Hepatic stellate cell (primary cell): ENCODE measurements around the gene ELOVL1.
"Not testable (repeated sequence)": the region's sequence is repeated elsewhere in the genome, so short reads cannot be mapped to it uniquely, and the experiment has no call there.

ENCODE experiments used
- DNase-seq: peaks from one replicate; pipeline ENCODE4 v3.0.0; 2011; ENCODE audit warnings: low spot score

The ELOVL1 gene

GRCh38 chr1:43381612-43382011, 13.8 kb upstream of the ELOVL1 start:
- no peak for DNase-seq

DNA sequence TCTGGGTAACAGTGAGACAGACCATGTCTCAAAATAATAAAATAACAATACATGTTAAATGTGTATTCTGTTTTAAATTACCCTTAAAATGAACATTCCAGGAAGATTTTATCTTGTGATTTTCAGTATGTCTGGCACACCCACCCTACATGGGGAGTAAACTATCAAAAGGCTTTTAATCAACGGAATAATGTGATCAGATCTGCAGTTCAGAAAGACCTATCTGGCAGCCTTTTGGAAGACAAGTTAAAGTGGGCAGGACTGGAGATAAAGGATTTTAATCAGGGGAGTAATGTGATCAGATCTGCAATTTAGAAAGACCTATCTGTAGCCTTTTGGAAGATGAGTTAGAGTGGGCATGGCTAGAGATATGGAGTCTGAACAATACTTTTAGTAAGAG, 11.7 kb upstream of the ELOVL1 start:
- DNase-seq = no peak

GRCh38 chr1:43377831-43378230, 10.0 kb upstream of the ELOVL1 start:
- DNase-seq = no peak

DNA sequence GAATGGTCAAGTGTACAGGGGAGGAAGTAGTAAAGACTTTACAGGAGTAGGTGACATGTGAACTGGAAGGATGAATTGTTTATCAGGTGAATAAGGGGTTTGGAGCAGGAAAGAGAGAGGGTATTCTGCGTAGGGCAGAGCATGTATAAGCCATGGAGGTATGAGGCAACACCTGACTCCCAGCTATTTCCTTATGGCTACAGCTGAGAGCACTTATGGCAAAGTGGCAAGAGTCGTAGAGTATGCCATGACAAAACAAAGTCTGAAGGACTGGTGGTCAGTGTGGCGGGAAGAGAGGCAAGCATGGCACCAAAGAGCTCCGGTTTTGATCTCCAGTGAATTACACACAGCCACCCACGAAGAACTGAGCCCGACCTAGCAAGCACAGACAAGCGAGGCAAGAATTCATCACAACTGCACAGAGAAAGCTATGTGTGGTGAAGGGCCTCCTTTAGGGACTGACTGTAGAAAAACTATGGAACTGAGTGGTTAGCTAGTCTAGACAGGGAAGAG, 9.0 kb upstream of the ELOVL1 start:
- DNase-seq = no peak

DNA sequence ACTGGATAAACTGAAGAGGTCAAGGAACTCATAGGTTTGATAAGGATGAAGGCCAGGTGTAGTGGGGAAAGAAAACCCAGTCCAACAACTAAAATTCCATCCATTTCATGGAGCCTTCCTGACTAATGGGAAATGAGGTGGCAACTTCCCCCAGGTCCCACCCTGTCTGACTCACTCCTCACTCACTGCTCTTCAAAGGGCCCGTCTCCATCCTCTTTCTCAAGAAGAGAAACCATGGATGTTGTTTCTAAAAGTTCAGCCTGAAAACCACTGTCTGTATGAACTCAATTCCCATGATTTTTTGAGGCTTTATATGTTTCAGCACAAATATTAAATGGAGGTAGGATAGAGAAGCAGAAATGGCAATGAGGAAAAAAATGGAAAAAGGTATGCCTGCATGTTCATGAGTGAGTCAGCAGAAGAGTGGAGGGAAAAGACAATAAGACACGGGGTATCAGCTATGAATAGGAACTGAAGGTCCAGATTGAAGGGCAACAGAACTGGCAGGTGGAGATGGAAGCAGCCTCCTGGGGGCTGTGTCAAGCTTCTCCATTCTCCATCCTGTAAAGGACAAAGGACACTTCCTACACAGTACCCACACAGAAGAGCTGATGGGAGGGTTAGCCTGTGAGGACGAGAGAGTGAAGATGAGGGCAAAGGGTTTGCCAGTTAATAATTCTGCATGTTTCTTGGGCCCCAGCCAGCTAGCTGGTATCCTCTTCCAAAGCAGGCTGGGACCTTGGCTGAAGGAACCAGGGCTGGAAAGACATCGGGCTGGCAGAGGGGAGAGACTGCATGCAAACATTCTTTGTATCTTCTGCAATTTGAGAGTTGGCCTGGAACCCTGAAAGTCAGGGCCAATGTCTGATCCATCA, 5.5 kb upstream of the ELOVL1 start:
- peak; percentile 59 for DNase-seq

DNA sequence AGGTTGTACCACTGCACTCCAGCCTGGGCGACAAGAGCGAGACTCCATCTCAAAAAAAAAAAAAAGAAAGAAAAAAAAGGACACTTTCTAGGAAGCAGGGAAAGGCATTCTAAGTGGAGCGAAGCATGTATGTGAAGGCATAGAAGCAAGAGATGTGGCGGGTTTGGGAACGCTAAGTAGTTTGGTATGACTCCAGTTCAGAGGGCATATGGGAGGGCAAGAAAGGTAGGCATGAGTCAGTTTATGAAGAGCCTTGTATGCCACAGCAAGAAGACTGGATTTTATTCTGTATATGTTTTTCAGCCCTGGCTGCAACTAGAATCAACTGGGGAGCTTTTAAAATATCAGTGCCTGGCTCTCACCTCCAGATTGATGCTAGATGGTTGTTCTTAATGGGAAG, 4.4 kb upstream of the ELOVL1 start:
- DNase-seq = no peak

- no peak for DNase-seq
Measured at GRCh38 chr1:43370564-43370963, 2.8 kb upstream of the ELOVL1 start.

DNA sequence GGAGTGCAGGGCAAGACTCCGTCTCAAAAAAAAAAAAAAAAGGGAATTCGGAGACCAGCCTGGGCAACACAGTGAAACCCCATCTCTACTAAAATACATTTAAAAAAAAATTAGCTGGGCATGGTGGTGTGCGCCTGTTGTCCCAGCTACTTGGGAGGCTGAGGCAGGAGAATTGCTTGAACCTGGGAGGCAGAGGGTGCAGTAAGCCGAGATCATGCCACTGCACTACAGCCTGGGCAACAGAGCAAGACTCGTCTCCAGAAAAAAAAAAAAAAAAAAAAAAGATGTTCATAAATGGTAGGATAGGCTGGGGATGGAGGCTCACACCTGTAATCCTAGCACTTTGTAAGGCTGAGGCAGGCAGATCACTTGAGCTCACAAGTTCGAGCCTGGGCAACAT, 2.0 kb upstream of the ELOVL1 start:
- DNase-seq = not testable (repeated sequence)

DNA sequence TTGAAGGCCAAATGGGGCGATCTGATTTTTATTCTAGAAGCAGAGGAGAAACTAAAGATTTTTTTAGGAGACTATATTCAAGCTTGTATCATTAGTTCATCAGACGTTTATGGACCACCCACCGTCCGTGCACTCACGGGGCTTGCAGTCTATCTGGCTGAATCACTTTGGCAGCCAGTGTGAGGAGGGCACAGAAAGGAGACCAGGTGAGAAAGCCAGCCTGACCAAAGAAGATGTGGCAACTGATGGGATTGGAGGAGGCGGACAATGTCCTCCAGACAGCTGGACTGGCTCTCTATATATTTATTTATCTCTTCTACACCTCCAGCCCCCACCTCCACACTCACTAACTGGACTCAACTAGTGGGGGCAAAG, 822 bp upstream of the ELOVL1 start:
- no peak for DNase-seq

DNA sequence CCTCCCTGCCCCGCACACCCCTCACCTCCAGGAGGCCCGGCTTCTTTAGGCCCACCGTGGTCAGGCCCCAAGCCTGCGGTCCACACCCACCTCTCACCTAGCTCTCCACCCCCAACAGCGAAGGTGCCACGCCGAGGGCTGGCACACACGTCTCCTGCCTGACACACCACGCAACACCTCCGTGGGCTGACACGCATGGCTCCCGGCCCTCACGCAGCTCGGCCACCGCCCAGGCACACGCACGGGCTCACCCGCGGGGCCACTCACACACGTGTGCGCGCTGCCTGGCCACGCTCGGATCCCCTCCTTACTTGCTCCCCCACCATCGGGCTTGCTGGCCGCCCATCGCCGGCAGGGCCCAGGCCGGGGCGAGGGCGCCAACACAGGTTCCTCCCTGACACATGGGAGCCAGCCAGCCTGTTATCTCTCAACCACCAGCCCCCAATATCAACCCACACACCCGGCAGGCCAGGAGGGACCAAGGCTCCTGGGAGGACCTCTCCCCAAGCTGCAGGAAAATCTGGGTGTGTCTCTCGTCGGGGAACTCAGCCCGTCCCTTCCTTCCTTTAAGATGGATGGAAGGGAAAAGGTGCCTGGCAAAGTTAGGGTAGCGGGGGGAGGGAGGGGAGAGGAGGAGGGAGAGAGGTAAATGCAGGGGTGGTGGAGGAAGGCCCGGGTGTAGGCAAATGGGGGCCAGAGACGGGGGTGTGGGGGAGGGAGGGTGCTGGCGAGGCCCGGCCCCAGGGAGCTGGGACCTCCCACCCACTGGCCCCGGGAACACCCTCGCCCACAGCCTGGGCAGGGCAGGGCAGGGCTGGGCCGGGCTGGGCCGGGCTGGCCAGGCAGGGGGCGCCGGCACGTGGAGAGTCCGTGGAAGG, 546 bp downstream of the ELOVL1 start:
- peak; percentile 50 for DNase-seq

- no peak for DNase-seq
Measured at GRCh38 chr1:43366601-43367025, 1.2 kb downstream of the ELOVL1 start.

GRCh38 chr1:43366179-43366578, 1.6 kb downstream of the ELOVL1 start:
- DNase-seq = no peak

GRCh38 chr1:43365678-43366077, 2.1 kb downstream of the ELOVL1 start:
- DNase-seq = no peak

DNA sequence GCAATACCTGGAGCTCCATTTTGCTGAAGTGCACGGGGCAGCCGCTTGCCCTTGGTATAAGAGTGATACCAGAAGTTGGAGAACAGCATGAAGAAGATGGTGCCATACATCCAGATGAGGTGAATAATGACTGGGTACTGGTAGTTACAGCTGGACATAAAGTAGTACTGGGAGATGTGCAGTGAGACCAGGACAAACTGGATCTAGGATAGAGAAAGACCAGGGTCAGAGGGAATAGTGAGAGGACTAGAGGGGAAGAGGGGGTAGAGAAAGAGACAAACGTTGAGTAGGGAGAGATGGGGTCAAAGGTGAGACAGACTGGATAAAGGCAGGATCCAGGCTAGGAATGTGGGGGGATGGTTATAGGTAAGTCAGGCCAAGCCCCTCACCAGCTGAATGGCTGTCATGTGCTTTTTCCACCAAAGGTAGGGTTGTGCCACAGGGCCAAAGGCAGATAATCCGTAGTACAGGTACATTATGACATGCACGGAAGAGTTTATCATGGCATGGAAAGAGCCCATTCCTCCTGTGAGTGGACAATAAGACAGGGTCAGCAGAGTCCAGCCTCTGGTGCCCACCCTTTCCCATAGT, 3.8 kb downstream of the ELOVL1 start:
- DNase-seq = no peak

DNA sequence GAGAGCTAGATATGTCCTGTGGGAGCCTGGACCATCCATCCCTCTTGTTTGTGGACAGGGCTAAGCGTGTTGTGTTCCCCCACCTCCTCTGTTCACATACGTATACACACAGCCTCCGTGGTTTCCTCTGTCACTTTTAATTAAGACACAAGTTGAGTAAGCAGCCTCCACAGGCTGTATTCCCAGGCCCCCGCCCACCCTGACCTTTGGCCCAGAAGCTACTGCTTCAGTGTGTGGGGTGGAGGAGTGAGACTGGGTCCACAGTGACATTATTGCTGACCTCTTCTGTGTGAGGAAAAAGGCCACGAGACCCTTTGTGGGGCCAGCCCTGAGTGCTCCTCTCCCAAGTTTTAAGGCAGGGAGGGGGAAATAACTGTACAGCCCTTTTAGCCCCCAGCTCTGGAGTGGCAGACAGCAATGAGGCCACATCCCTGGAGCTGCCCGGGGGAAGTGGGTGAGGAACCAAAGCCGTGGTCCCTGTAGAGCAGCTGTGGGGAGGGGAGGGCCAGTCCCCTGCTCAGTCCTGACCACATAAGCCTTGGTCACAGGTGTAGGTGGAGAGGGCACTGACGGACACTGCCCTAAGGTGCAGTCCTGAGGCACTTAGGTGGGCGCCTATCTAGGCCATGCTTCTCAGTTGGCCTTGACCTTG, 4.4 kb downstream of the ELOVL1 start:
- DNase-seq = no peak

GRCh38 chr1:43360616-43361015, 7.2 kb downstream of the ELOVL1 start:
- DNase-seq = no peak

- no peak for DNase-seq
Measured at GRCh38 chr1:43359696-43360095, 8.1 kb downstream of the ELOVL1 start.

DNA sequence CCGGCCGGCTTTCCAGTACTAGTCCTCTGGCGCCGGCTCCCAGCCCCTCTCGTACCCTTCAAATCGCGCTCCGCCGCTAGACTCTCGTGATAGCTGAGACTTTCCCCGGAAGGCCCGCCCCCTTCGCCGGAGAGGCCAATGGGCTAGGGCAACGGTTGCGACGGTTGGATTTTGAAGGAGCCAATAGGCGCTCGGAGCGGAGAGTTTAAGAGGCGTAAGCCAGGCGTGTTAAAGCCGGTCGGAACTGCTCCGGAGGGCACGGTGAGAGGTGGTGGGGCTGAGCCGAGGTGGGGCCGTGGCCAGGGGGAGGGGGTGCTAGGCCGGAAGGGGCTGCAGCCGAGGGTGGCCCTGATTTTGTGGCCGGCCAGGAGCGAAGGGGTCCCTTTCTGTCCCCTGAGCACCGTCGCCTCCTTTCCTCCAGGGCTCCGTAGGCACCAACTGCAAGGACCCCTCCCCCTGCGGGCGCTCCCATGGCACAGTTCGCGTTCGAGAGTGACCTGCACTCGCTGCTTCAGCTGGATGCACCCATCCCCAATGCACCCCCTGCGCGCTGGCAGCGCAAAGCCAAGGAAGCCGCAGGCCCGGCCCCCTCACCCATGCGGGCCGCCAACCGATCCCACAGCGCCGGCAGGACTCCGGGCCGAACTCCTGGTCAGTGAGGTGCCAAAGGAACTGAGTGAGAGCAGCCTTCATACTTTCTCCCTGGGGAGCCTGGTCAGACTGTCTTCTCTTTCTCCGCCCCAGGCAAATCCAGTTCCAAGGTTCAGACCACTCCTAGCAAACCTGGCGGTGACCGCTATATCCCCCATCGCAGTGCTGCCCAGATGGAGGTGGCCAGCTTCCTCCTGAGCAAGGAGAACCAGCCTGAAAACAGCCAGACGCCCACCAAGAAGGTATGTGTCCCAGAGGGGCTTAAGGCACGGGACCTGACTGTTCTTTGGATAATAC, 8.8 kb downstream of the ELOVL1 start, which contains the start of gene CDC20:
TSS of gene CDC20 (plus strand) at position 236 of the 948 bp plus-strand sequence. CDS start at position 471, 235 bp downstream.
- DNase-seq = peak; percentile 98

DNA sequence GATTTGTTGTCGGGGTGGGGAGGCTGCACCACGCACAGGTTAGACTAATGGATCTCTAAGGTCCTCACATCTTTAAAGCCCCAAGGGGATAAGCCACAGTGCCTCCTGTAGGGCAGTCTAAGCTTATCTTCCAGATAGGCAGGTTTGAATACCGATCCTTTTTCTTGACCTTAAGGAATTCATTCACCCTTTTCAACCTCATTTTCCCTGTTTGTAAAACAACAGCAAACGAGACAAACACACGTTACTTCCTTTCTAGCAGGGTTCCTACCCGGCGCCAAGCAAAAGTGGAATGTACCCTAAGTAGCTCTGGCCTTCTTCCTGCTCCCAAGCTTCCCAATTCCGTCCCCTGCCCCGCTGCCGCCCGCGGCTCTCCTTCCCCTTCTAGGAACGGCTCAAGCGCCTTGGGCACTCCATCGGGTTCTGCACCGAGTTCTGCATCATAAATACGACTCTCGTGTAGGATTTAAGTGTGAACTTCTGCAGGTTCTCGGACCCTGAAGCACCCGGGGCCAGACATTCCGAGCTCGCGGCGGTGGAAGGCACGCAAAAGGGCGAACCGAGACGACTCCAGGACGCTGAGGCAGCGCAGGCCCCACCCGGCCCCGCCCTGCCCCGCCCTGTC, 9.6 kb downstream of the ELOVL1 start:
- peak; percentile 49 for DNase-seq

DNA sequence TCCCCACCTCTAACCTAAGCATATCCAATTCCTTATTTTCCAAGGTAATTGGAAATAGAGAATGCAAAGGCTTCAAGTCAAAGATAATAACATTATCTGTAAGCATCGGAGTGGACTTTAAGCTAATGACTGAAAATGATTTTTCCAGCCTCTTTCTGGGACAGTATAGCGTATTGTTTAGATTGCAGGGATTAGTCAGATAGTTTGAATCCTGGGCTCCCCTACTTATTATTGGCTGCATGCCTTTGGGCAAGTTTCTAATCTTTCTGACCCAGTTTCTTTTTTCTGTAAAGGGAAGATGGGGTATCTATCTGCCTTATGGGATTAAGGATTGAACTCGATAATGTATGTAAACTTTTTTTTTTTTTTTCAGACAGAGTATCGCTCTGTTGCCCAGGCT, 10.6 kb downstream of the ELOVL1 start:
- DNase-seq = no peak
